ENCODE data around the gene STX16.

Gene STX16

DNA sequence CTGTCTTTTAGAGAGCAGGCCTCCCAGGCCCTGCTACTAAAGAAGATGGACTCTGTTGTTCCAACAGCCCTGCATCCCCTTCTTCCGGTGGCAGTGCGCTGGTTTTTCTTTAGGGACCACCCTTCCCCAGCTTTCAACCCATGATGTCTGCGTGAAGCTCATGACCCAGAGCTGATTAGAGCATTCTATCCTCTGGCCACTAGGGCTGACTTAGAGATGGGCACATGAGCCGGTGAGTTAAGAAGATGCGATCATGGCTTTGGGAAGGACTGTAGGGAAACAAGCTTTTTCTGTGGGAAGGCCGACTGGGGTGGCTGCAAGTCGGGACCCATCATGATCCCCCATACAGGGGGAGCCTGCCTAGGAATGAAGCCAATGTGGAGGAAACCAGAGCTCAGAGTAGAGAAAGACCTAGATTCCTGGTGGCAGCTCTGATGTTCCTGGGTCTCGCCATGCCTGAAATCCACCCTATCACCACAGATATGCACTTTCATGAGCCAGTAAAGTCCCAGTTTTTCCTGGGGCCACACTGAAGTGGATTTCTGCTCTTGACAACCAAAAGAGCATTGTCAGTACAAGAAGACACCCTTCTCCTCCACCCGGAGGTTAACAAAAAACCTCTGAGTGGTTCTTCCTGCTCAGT lies 29.1 kb upstream of the STX16 start:
- TF ChIP-seq, protein P1, sequence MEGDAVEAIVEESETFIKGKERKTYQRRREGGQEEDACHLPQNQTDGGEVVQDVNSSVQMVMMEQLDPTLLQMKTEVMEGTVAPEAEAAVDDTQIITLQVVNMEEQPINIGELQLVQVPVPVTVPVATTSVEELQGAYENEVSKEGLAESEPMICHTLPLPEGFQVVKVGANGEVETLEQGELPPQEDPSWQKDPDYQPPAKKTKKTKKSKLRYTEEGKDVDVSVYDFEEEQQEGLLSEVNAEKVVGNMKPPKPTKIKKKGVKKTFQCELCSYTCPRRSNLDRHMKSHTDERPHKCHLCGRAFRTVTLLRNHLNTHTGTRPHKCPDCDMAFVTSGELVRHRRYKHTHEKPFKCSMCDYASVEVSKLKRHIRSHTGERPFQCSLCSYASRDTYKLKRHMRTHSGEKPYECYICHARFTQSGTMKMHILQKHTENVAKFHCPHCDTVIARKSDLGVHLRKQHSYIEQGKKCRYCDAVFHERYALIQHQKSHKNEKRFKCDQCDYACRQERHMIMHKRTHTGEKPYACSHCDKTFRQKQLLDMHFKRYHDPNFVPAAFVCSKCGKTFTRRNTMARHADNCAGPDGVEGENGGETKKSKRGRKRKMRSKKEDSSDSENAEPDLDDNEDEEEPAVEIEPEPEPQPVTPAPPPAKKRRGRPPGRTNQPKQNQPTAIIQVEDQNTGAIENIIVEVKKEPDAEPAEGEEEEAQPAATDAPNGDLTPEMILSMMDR (IDR thresholded peaks at IDR 0.05; ENCODE audit: insufficient read depth, low read length, poor library complexity, severe bottlenecking), result peak; percentile 32
- Histone ChIP-seq H3K36me3 (ENCODE audit: control insufficient read depth, insufficient read depth, low read length) (no peaks in the 10 kb centered on the region), H3K27me3 (replicated peaks; ENCODE audit: control insufficient read depth, insufficient read depth, low read length) (peaks cover 3% of the 10 kb centered on the region; the same call in 1 of the 2 replicates), H3K4me3 (replicated peaks; ENCODE audit: low read depth, low read length) (no peak overlapping the region)
- DNase-seq (ENCODE audit: extremely low read depth, insufficient read length), result no peak

DNA sequence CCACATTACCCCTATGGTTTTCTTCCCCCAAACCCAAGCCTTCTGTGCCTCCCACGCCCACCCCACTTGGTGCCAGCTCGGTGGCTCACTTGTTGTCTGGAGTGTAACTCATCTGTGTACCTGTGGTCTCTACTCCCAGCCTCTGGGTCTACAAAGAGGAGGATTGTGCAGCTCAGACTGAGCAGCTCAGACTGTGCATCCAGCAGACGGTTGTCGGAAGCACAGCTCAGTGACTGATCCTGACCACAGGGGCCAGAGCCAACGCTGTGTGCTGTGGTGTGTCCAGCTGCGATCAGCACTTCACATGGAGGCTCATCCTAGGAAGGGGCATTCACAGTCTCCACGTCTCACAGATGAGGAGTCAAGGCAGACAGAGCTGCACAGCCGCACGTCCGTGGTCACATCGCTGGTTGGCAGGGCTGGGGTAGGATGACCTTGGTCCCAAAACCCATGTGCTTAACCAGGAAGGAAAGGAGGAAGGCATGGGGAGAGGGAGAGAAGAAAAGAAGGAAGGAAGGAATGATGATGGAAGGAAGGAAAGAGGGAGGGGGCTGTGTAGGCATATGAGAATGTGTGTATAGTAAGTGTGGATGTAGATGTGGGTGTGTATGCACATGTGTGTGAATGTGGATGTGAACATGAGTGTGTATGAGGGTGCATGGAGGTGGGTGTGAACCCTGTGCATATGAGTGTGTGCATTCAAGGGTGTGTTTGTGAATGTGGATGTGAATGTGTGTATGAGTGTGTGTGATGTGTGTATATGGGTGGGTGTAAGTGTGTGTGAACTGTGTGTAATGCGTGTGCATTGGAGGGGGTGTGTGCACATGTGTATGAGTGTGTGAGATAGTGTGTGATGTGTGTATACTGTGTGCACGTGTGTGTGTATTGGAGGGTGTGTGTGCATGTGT lies 28.2 kb upstream of the STX16 start:
- no peak overlapping the region for H3K4me3 ChIP-seq (replicated peaks; ENCODE audit: low read depth, low read length)
- DNase-seq (ENCODE audit: extremely low read depth, insufficient read length), result no peak
- H3K36me3 ChIP-seq (ENCODE audit: control insufficient read depth, insufficient read depth, low read length), result no peaks in the 10 kb centered on the region
- H3K27me3 ChIP-seq (replicated peaks; ENCODE audit: control insufficient read depth, insufficient read depth, low read length), result peaks cover under 1% of the 10 kb centered on the region; the same call in 1 of the 2 replicates
- TF ChIP-seq, protein P1 (IDR thresholded peaks at IDR 0.05; ENCODE audit: insufficient read depth, low read length, poor library complexity, severe bottlenecking), result no peak

DNA sequence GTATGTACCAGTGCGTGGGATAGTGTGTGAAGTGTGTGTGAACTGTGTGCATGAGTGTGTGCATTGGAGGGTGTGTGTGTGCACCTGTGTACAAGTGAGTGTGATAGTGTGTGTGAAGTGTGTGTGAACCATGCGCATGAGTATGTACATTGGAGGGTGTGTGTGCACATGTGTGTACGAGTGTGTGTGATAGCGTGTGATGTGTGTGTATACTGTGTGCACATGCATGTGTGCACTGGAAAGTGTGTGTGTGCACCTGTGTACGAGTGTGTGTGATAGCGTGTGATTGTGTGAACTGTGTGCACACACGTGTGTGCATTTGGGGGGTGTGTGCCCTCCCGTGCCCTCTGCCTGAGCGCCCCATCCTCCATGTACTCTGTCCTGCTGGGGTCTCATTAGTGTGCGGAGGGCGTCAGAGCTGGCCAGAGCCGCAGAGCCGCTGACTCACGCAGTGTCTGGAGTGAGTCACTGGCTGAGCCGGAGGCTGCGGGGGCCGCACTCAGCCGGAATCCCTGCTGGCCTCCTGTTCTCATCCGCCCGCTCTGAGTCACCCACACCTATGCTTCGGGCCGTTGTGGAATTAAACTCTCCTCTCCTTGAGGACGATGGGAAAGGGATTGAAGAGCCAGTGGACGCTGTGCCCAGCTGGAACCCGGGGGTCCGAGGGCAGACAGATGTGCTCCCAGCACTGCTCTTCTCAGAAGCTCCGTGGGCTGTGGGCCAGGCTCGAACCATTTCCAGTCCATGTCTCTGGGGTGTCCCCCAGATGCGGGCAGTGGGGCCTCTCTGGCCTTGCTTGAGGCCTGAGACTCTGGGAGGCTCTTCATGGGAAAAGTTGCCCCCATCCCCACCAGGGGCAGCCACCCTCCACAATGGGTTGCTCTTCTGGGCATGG lies 27.3 kb upstream of the STX16 start:
- TF ChIP-seq, protein P1 (IDR thresholded peaks at IDR 0.05; ENCODE audit: insufficient read depth, low read length, poor library complexity, severe bottlenecking), result no peak
- Histone ChIP-seq H3K4me3 (replicated peaks; ENCODE audit: low read depth, low read length) (no peak overlapping the region), H3K36me3 (ENCODE audit: control insufficient read depth, insufficient read depth, low read length) (no peaks in the 10 kb centered on the region), H3K27me3 (replicated peaks; ENCODE audit: control insufficient read depth, insufficient read depth, low read length) (no peaks in the 10 kb centered on the region)
- DNase-seq (ENCODE audit: extremely low read depth, insufficient read length), result no peak

DNA sequence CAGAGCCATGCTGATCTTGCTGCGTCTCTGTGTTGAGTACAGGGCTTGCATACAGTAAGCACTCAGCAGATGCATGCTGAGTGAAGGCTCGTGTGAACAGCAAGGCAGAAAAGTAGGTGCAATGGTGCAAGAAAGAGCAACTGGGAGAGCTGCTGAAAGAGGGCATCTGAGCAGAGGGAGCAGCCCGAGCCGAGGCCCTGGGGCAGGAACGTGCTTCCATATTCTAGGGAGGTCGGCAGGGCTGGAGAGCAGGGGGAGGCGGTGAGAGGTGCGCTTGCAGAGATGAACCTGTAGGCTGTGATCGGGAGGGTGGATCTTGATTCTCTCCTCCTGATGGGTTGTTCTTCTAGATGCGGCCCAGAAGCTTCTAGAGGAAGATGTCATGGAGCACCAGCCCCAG lies 26.4 kb upstream of the STX16 start:
- no peaks in the 10 kb centered on the region for H3K36me3 ChIP-seq (ENCODE audit: control insufficient read depth, insufficient read depth, low read length)
- no peak overlapping the region for H3K4me3 ChIP-seq (replicated peaks; ENCODE audit: low read depth, low read length)
- TF ChIP-seq, protein P1 (IDR thresholded peaks at IDR 0.05; ENCODE audit: insufficient read depth, low read length, poor library complexity, severe bottlenecking), result no peak
- H3K27me3 ChIP-seq (replicated peaks; ENCODE audit: control insufficient read depth, insufficient read depth, low read length), result no peaks in the 10 kb centered on the region
- DNase-seq (ENCODE audit: extremely low read depth, insufficient read length), result no peak

DNA sequence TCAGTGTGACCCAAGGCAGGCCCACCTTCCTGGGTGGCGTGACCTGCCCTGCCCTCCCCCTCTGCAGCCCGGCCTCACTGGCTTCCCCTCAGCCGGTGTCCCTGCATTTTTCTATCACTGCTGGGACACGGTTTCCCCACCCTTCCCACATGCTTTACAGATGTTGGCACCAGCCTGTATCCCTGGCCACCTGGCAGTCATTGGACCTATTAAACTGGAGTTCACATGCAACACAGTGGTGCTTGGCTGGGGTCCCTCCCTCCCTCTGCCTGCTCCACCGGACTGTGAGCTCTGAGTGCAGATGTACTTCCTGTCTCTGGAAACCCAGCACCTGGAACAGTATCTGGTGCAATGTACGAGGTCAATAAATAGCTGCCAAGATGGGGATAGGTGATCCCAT lies 25.5 kb upstream of the STX16 start:
- no peaks in the 10 kb centered on the region for H3K27me3 ChIP-seq (replicated peaks; ENCODE audit: control insufficient read depth, insufficient read depth, low read length)
- no peak for DNase-seq (ENCODE audit: extremely low read depth, insufficient read length)

More for the DNA sequence above, 25.5 kb upstream of the STX16 start:
- no peaks in the 10 kb centered on the region for H3K36me3 ChIP-seq (ENCODE audit: control insufficient read depth, insufficient read depth, low read length)
- TF ChIP-seq, protein P1 (IDR thresholded peaks at IDR 0.05; ENCODE audit: insufficient read depth, low read length, poor library complexity, severe bottlenecking), result no peak
- no peak overlapping the region for H3K4me3 ChIP-seq (replicated peaks; ENCODE audit: low read depth, low read length)
